Raji (cell line): ENCODE results near the gene TMEM150B.

Experiments used
- POLR2A ChIP-seq: IDR thresholded peaks from 2 replicates; pipeline ENCODE4 v1.6.1; 2011; ENCODE audit warnings: low read depth, low read length, control low read depth; ENCODE audit not compliant: insufficient read depth

Gene TMEM150B

GRCh38 chr19:55279770-55280643 is 45.1 kb downstream of the TMEM150B start, which contains the start of gene HSPBP1:
Gene HSPBP1, minus strand, starts transcription at chr19:55280110. Its CDS starts 502 bp downstream, at chr19:55279608.
- TF ChIP-seq POLR2A, result peak; percentile 71

DNA sequence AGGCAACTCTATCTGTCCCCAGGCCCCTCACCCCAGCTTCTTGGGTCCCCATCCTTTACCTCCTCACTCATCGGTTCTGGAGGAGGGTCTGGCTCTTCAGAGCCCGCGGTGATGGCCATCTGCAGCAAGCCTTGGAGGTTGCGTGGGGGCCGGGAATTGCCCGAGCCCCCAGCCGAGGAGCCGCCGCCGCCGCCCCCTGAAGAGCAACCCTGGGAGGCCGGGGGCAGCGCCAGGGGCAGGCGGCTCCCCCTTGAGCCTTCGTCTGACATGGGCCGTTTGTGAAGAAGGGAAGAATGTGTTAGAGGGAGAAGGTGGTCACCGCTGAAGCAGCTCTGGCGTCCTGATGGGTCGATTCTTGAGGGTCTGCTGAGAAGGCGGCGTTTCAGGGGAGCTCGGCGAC is 45.8 kb downstream of the TMEM150B start:
- TF ChIP-seq POLR2A, result no peak

- no peak for TF ChIP-seq POLR2A
Observed at GRCh38 chr19:55278391-55279135, 46.6 kb downstream of the TMEM150B start.

DNA sequence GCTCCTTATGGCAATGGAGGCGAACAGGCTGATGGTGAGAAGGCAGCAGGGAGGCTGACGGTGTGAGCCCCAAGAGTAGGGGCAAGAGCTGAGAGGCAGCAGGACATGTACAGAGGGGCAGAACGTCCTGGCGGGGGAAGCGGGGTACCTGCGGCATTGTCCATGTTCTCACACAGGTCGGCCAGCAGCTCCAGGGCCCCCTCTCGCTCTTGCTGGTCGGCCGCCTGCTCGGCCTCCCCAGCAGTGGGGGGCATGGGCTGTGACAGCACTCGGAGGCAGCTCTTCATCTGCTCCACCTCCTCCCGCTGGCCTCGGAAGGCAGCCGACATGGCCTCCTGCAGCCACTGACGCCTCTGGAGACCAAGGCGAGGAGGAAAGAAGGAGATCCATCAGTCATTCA is 47.6 kb downstream of the TMEM150B start:
- TF ChIP-seq POLR2A, result no peak

GRCh38 chr19:55276720-55277430 is 48.3 kb downstream of the TMEM150B start:
- TF ChIP-seq POLR2A, result no peak; the same call in 1 of the 2 replicates

DNA sequence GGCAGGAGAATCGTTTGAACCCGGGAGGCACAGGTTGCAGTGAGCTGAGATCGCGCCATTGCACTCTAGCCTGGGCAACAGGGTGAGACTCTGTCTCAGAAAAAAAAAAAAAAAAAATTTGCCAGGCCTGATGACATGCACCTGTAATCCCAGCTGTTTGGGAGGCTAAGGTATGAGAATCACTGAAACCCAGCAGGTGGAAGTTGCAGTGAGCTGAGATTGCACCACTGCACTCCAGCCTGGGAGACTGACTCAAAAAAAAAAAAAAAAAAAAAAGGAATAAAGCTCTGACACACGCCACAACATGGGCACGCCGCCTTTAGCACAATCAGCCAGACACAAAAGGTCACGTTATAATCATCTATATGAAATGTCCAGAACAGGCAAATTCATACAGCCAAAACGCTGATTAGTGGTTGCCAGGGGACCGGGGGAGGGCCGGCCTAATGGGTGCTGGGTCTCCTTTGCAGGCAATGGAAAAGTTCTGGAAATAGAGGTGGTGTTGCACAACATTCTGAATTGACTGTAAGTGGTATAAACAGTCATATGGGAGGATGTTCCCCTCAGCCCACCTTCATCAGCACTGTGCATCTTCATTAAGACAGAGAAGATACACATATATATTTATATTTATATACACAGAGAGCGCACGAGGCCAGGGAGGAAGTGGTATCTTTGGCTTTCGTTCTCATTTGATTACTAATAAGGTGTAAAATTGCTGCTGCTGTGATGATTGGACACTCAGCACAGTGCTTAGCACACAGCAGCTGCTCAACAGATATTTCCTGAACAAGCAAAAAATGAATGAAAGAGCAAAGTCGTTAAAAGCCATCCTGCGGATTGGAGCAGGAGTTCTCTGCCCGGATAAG is 49.1 kb downstream of the TMEM150B start:
- peak; percentile 47; the same call in 1 of the 2 replicates for TF ChIP-seq POLR2A

GRCh38 chr19:55273978-55274707 is 51.0 kb downstream of the TMEM150B start:
- no peak for TF ChIP-seq POLR2A

DNA sequence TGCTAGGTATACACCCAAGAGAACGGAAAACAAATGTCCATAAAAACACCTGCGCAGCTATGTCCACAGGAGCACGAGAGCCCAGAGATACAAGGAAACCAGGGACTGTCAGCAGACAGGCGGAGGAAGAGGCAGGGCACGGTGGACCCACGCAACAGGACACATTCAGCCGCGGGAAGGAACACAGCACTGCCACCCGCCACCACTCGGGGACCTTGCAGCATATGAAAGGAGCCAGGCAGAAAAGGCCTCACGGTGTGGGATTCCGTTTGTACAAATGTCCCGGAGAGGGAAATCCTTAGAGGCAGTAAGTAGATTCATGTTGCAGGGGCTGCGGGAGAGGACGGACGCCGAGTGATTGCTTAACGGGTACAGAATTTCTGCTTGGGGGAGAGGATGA is 53.0 kb downstream of the TMEM150B start:
- no peak for TF ChIP-seq POLR2A

DNA sequence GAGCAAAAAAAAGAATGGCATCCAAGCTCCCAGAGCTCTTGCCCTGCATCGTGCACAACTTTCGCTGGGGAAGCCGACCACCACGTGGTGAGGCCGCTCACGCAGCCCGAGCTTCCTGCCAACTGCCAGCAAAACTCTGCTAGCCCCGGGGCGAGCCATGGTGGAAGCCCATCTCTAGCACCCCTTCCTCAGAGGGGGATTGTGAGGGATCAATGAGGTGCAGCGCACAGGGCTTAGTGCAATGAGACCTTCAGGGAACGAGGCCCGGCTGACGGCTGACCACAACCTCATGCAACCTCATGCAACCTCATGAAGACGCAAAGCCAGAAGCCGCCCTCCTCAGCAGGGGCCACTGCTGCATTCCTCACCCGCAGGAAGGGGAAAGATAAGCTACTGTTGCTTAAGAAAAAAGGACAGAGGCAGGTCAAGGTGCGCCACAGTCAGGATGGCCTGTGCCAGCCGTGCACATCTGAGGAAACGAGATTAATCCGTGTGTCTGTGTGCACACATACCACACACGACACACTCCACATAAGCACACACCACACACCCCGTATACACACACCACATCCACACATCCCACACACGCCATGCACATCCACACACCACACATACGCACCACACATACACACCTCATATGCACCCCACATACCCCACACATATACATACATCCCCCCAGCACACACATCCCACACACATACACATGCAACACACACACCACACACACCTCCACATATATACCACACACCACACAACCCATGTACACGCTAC is 54.8 kb downstream of the TMEM150B start:
- no peak for TF ChIP-seq POLR2A

DNA sequence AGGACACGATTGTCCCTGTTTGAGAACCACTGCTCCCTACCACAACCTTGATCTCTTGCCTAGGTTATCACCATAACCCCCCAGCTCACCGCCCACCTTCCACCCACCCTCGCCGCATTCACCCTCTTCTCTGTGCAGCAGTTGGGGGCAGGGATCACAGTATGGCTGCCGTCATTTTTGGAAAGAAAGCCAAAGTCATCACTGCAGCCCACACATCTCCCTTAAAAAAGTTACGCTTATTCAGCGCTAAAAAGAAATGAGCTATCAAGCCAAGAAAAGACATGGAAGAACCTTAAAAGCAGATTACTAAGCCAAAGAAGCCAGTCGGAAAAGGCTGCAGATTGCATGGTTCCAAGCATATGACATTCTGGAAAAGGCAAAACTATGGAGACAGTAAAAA is 55.8 kb downstream of the TMEM150B start:
- TF ChIP-seq POLR2A, result no peak

GRCh38 chr19:55266840-55267239 is 58.3 kb downstream of the TMEM150B start:
- no peak for TF ChIP-seq POLR2A

DNA sequence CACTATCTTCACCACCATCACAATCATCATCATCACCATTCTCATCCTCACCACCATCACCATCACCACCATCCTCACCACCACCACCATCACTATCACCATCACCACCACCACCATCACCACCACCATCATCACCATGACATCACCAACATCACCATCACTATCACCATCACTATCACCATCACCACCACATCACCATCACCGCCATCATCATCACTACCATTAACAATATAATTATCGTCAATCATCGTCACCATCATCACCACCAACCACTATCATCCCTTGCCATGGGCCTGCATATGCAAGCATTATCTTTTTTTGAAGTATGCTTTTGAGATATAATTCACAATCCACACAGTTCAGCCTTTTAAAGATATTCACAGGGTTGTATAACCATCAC is 58.7 kb downstream of the TMEM150B start:
- no peak for TF ChIP-seq POLR2A
